K562 (cell line): ENCODE data around the gene EMC10. TPM values are rescaled to one million over a fixed set of nuclear protein-coding genes. Genes with fewer than 3 reads are reported as not detected.

Experiments
- BHLHE40 ChIP-seq: IDR thresholded peaks from 2 replicates; pipeline ENCODE4 v1.6.1; 2011; ENCODE audit warnings: low read length, improper control_type of control experiment
- CHD1 ChIP-seq: fragments of 200-600 bp; sonication (generic); IDR thresholded peaks from one replicate; pipeline ENCODE4 v1.6.1; 2012; ENCODE audit warnings: mild to moderate bottlenecking, moderate library complexity, low read length, inconsistent platforms
- FOXP1 ChIP-seq: sonication (generic); formaldehyde crosslinking; IDR thresholded peaks from 2 replicates; pipeline ENCODE4 v1.8.0; 2022; ENCODE audit warnings: mild to moderate bottlenecking, missing genetic modification reagents
- HLTF ChIP-seq: fragments of 450-650 bp; IDR thresholded peaks from 2 replicates; pipeline ENCODE4 v1.6.1; 2016
- HMBOX1 ChIP-seq: sonication (generic); IDR thresholded peaks from 2 replicates; pipeline ENCODE4 v1.6.1; 2016
- KDM5B ChIP-seq: fragments of 200-600 bp; sonication (generic); IDR thresholded peaks from 2 replicates; pipeline ENCODE4 v1.6.1; 2012; ENCODE audit warnings: low read depth, mild to moderate bottlenecking, moderate library complexity, low read length, control low read depth, inconsistent platforms; ENCODE audit not compliant: insufficient replicate concordance
- MEIS2 ChIP-seq: fragments of 450-650 bp; IDR thresholded peaks from 2 replicates; pipeline ENCODE4 v1.6.1; 2014; ENCODE audit warnings: mild to moderate bottlenecking; ENCODE audit not compliant: partially characterized antibody
- NFXL1 ChIP-seq: fragments of 450-650 bp; formaldehyde crosslinking; IDR thresholded peaks from 2 replicates; pipeline ENCODE4 v1.4.0; 2021; ENCODE audit warnings: mild to moderate bottlenecking
- NR2C2 ChIP-seq, 2 experiments: fragments of 200-800 bp in 1 of 2; sonication (Bioruptor generic) in 1 of 2; sonication (generic) in 1 of 2; formaldehyde crosslinking in 1 of 2; IDR thresholded peaks; 2 replicates each; pipeline versions ENCODE4 v1.6.1 to v1.8.0; 2016 to 2022; ENCODE audit warnings: mild to moderate bottlenecking in 1 of 2, missing compliant biosample characterization in 1 of 2, missing genetic modification characterization in 1 of 2, missing genetic modification reagents in 1 of 2
- PHB ChIP-seq: fragments of 250-450 bp; sonication (Bioruptor Pico); IDR thresholded peaks from 2 replicates; pipeline ENCODE4 v1.5.0; 2021
- RNF2 ChIP-seq: sonication (generic); IDR thresholded peaks from 2 replicates; pipeline ENCODE4 v1.6.1; 2016
- SIN3B ChIP-seq: fragments of 450-650 bp; IDR thresholded peaks from 2 replicates; pipeline ENCODE4 v1.6.1; 2017; ENCODE audit warnings: low read depth, mild to moderate bottlenecking, moderate library complexity
- SIRT6 ChIP-seq: IDR thresholded peaks from one replicate; pipeline ENCODE4 v1.6.1; 2012; ENCODE audit warnings: low read depth, mild to moderate bottlenecking, control low read depth, inconsistent platforms, low read length, moderate library complexity
- SMAD3 ChIP-seq: fragments of 450-650 bp; formaldehyde crosslinking; conservative IDR thresholded peaks from 2 replicates; pipeline ENCODE4 v1.4.0; 2020; ENCODE audit warnings: mild to moderate bottlenecking
- TFAP4 ChIP-seq: sonication (generic); formaldehyde crosslinking; IDR thresholded peaks from 2 replicates; pipeline ENCODE4 v1.8.0; 2022; ENCODE audit warnings: missing genetic modification reagents, mild to moderate bottlenecking, moderate library complexity, borderline replicate concordance
- UBTF ChIP-seq, 2 experiments: IDR thresholded peaks; 2 replicates each; pipeline ENCODE4 v1.6.1; 2012; ENCODE audit warnings: improper control_type of control experiment in 2 of 2, low read depth in 2 of 2, low read length in 2 of 2, borderline replicate concordance in 1 of 2
- XRCC4 ChIP-seq: IDR thresholded peaks from one replicate; pipeline ENCODE4 v1.6.1; 2011; ENCODE audit not compliant: insufficient read depth, insufficient read length; ENCODE audit errors: extremely low read depth
- ZNF12 ChIP-seq: sonication (generic); formaldehyde crosslinking; IDR thresholded peaks from 2 replicates; pipeline ENCODE4 v1.4.0; 2020; ENCODE audit warnings: mild to moderate bottlenecking, missing genetic modification reagents
- ZNF134 ChIP-seq: fragments of 250-450 bp; sonication (Bioruptor Pico); conservative IDR thresholded peaks from 2 replicates; pipeline ENCODE4 v1.4.0; 2020
- ZNF143 ChIP-seq: sonication (generic); formaldehyde crosslinking; IDR thresholded peaks from 2 replicates; pipeline ENCODE4 v1.9.0; 2022; ENCODE audit warnings: mild to moderate bottlenecking, missing genetic modification reagents
- ZNF445 ChIP-seq: fragments of 250-450 bp; sonication (Bioruptor Pico); IDR thresholded peaks from 2 replicates; pipeline ENCODE4 v1.4.0; 2020; ENCODE audit warnings: low read depth, mild to moderate bottlenecking, moderate library complexity
- ZNF586 ChIP-seq: fragments of 450-650 bp; formaldehyde crosslinking; conservative IDR thresholded peaks from 2 replicates; pipeline ENCODE4 v1.4.0; 2020; ENCODE audit warnings: mild to moderate bottlenecking, moderate library complexity
- ZNF655 ChIP-seq: fragments of 250-450 bp; sonication (Bioruptor Pico); IDR thresholded peaks from 2 replicates; pipeline ENCODE4 v1.5.0; 2021
- polyA plus RNA-seq, 8 experiments: library from polyadenylated mRNA; depleted of rRNA in 4 of 8; stranded (reverse) in 5 of 8; unstranded in 3 of 8; fragments of >200 nt; fragmentation: Nextera tagmentation in 2 of 8; fragmentation: Illumina TruSeq in 1 of 8; extraction: Ambion mirVana in 2 of 8; extraction: Trizol in 1 of 8; gene quantifications; 2 replicates each; pipeline versions ENCODE4 v1.2.1 to v1.2.3, GENCODE V29; 2011 to 2014; ENCODE audit warnings: inconsistent platforms in 1 of 8, missing spikeins in 1 of 8
- total RNA-seq, 7 experiments: library from RNA; depleted of rRNA in 6 of 7; stranded (reverse); fragments of >200 nt in 6 of 7; fragmentation: Illumina TruSeq in 2 of 7; extraction: Trizol in 2 of 7; gene quantifications; 2 replicates each; pipeline versions ENCODE4 v1.2.1 to v1.2.3, GENCODE V29; 2011 to 2021; ENCODE audit warnings: low replicate concordance in 1 of 7

The EMC10 gene
- total and polyA plus RNA-seq, 9 of the 15 experiments (the other 6 are each of a cell fraction or from before 2014, with no cell fraction given): 1.4 to 46.0 (median 13.1) TPM

GRCh38 chr19:50476224-50476906 lies at the start of gene EMC10, which contains the start of gene GARIN5A (continued):
- no peak for TF ChIP-seq HLTF
- TF ChIP-seq ZNF655: no peak
- TF ChIP-seq ZNF143: peak; percentile 76
- TF ChIP-seq NR2C2 (CRISPR knock-in tag; IDR thresholded peaks at IDR 0.05): no peak
- 0 out of 2 replicates have a peak, but pooled peaks have one; percentile 15 for TF ChIP-seq NR2C2 (tag; IDR thresholded peaks at IDR 0.05)
- TF ChIP-seq NFXL1 (CRISPR knock-in tag): no peak
- no peak for TF ChIP-seq ZNF586 (CRISPR knock-in tag)
- TF ChIP-seq MEIS2: peak; percentile 99
- peak; percentile 31; the same call in 1 of the 2 replicates for TF ChIP-seq BHLHE40
- TF ChIP-seq KDM5B: peak; percentile 95
- TF ChIP-seq HMBOX1: no peak
- TF ChIP-seq SIN3B: peak; percentile 35; the same call in 1 of the 2 replicates
- TF ChIP-seq TFAP4 (CRISPR knock-in tag): peak; percentile 88
- no peak for TF ChIP-seq ZNF12
- TF ChIP-seq CHD1: no peak
- TF ChIP-seq ZNF445 (CRISPR knock-in tag): no peak
- TF ChIP-seq RNF2: no peak
- TF ChIP-seq SMAD3: no peak
- TF ChIP-seq PHB (CRISPR knock-in tag): no peak
- no peak for TF ChIP-seq SIRT6
- no peak for TF ChIP-seq ZNF134 (CRISPR knock-in tag)
- TF ChIP-seq FOXP1 (CRISPR knock-in tag): 0 out of 2 replicates have a peak, but pooled peaks have one; percentile 37
- TF ChIP-seq XRCC4: no peak
- TF ChIP-seq UBTF (IDR thresholded peaks at IDR 0.05; ENCODE audit: borderline replicate concordance in 1 of 2, low read depth in 2 of 2, low read length in 2 of 2): 0 out of 4 replicates have a peak, but pooled peaks of 1 of the 2 experiments have one; percentile 15
